Measurements from ENCODE around the gene CYBC1.
A peak's percentile ranks its signal among the peaks of the same experiment; 100 is the strongest.

CYBC1 gene

GRCh38 chr17:82489117-82489516, 38.6 kb upstream of the CYBC1 start:
- peak; percentile 46 to 53 for DNase-seq (ENCODE audit: low read depth in 2 of 2)
- no peak for TF ChIP-seq CTCF (IDR thresholded peaks at IDR 0.05; ENCODE audit: low read depth, low read length)
- H3K4me3 ChIP-seq (replicated peaks in 1 of 2; ENCODE audit: low read depth in 2 of 2, low read length in 2 of 2) = no peak overlapping the region

- no peak overlapping the region for H3K4me3 ChIP-seq (replicated peaks in 1 of 2; ENCODE audit: low read depth in 2 of 2, low read length in 2 of 2)
- TF ChIP-seq CTCF (IDR thresholded peaks at IDR 0.05; ENCODE audit: low read depth, low read length) = no peak
- DNase-seq (ENCODE audit: low read depth in 2 of 2) = no peak
Measured at GRCh38 chr17:82487910-82488309, 37.4 kb upstream of the CYBC1 start.

GRCh38 chr17:82486231-82487094, 35.9 kb upstream of the CYBC1 start:
- no peak for TF ChIP-seq CTCF (IDR thresholded peaks at IDR 0.05; ENCODE audit: low read depth, low read length)
- no peak for DNase-seq (ENCODE audit: low read depth in 2 of 2)
- no peak overlapping the region for H3K4me3 ChIP-seq (replicated peaks in 1 of 2; ENCODE audit: low read depth in 2 of 2, low read length in 2 of 2)

GRCh38 chr17:82483836-82484235, 33.3 kb upstream of the CYBC1 start:
- no peak for DNase-seq (ENCODE audit: low read depth in 2 of 2)
- no peak for TF ChIP-seq CTCF (IDR thresholded peaks at IDR 0.05; ENCODE audit: low read depth, low read length)
- no peak overlapping the region for H3K4me3 ChIP-seq (replicated peaks in 1 of 2; ENCODE audit: low read depth in 2 of 2, low read length in 2 of 2)

- no peak for DNase-seq (ENCODE audit: low read depth in 2 of 2)
- TF ChIP-seq CTCF (IDR thresholded peaks at IDR 0.05; ENCODE audit: low read depth, low read length) = no peak
- H3K4me3 ChIP-seq (replicated peaks in 1 of 2; ENCODE audit: low read depth in 2 of 2, low read length in 2 of 2) = no peak overlapping the region
Measured at GRCh38 chr17:82483204-82483660, 32.7 kb upstream of the CYBC1 start.

GRCh38 chr17:82480318-82480717, 29.8 kb upstream of the CYBC1 start:
- no peak for TF ChIP-seq CTCF (IDR thresholded peaks at IDR 0.05; ENCODE audit: low read depth, low read length)
- no peak for DNase-seq (ENCODE audit: low read depth in 2 of 2)
- H3K4me3 ChIP-seq (replicated peaks in 1 of 2; ENCODE audit: low read depth in 2 of 2, low read length in 2 of 2) = no peak overlapping the region
